Suprapubic skin (tissue), 4 donors: ENCODE results near the gene AMDHD2. TPM values are rescaled to one million over a fixed set of nuclear protein-coding genes. Genes with fewer than 3 reads are reported as not detected.

Experiments used
- DNase-seq, 2 donors: peaks; one replicate each; pipeline ENCODE4 v3.0.0-alpha.2; 2019; ENCODE audit warnings: low spot score in 2 of 2
- H3K27ac ChIP-seq: fragments of 200-600 bp; sonication (generic); one replicate; pipeline ENCODE4 v1.5.1; 2019
- H3K27me3 ChIP-seq: fragments of 200-600 bp; sonication (generic); one replicate; pipeline ENCODE4 v1.5.1; 2019
- H3K36me3 ChIP-seq: fragments of 200-600 bp; sonication (generic); one replicate; pipeline ENCODE4 v1.5.1; 2019
- H3K4me1 ChIP-seq: fragments of 200-600 bp; sonication (generic); one replicate; pipeline ENCODE4 v1.5.1; 2019
- H3K4me3 ChIP-seq: fragments of 200-600 bp; sonication (generic); one replicate; pipeline ENCODE4 v1.5.1; 2019; ENCODE audit warnings: mild to moderate bottlenecking
- H3K9me3 ChIP-seq: fragments of 200-600 bp; sonication (generic); one replicate; pipeline ENCODE4 v1.5.1; 2019
- CTCF ChIP-seq, 2 donors: fragments of 200-600 bp in 1 of 2; fragments of 450-650 bp in 1 of 2; sonication (generic) in 1 of 2; IDR thresholded peaks; one replicate each; pipeline ENCODE4 v1.5.1; 2016 to 2019; ENCODE audit warnings: antibody characterized with exemption in 2 of 2, mild to moderate bottlenecking in 1 of 2, moderate library complexity in 1 of 2
- EP300 ChIP-seq: sonication (generic); formaldehyde crosslinking; IDR thresholded peaks from one replicate; pipeline ENCODE4 v1.6.1; 2017; ENCODE audit warnings: antibody characterized with exemption
- POLR2A ChIP-seq, 2 donors: fragments of 450-650 bp; IDR thresholded peaks; one replicate each; pipeline ENCODE4 v1.6.1; 2017; ENCODE audit warnings: antibody characterized with exemption in 2 of 2, mild to moderate bottlenecking in 2 of 2, moderate library complexity in 2 of 2
- POLR2AphosphoS5 ChIP-seq, 3 donors: sonication (generic); formaldehyde crosslinking; IDR thresholded peaks; one replicate each; pipeline ENCODE4 v1.6.1; 2017; ENCODE audit warnings: antibody characterized with exemption in 3 of 3
- WGBS: methylation state at CpG from one replicate; pipeline ENCODE4 v1.1.5; 2018; 5-methylcytosine and 5-hydroxymethylcytosine counted together
- total RNA-seq, 4 donors: library from RNA; depleted of rRNA; stranded (reverse); fragments of >200 nt; gene quantifications; one replicate each; pipeline ENCODE4 v1.1.0, GENCODE V29; 2016

AMDHD2 gene
- total RNA-seq, 4 donors from 2014 or later = 27.0 to 42.7 (median 38.0) TPM

- H3K27ac ChIP-seq = no peak overlapping the region
- WGBS = 96% methylated on average over 9 of the region's 9 CpGs
- no peaks in the 10 kb centered on the region for H3K27me3 ChIP-seq
- TF ChIP-seq POLR2A (IDR thresholded peaks at IDR 0.05) = no peak
- no peak for TF ChIP-seq EP300
- no peak for TF ChIP-seq CTCF (IDR thresholded peaks at IDR 0.05)
- no peak for TF ChIP-seq POLR2AphosphoS5 (IDR thresholded peaks at IDR 0.05)
- H3K36me3 ChIP-seq = peaks cover 65% of the 10 kb centered on the region
- H3K9me3 ChIP-seq = no peaks in the 10 kb centered on the region
- DNase-seq = no peak
- H3K4me1 ChIP-seq = peaks cover 34% of the 10 kb centered on the region
- no peak overlapping the region for H3K4me3 ChIP-seq
Observed at GRCh38 chr16:2524339-2524938, 4.3 kb downstream of the AMDHD2 start.

- H3K27ac ChIP-seq = no peak overlapping the region
- H3K9me3 ChIP-seq = no peaks in the 10 kb centered on the region
- H3K4me3 ChIP-seq = no peak overlapping the region
- TF ChIP-seq POLR2AphosphoS5 (IDR thresholded peaks at IDR 0.05) = no peak
- no peak for TF ChIP-seq EP300
- TF ChIP-seq CTCF (IDR thresholded peaks at IDR 0.05) = no peak
- no peak for TF ChIP-seq POLR2A (IDR thresholded peaks at IDR 0.05)
- no peak for DNase-seq
- WGBS = 83% methylated on average over 6 of the region's 8 CpGs
- H3K4me1 ChIP-seq = peaks cover 27% of the 10 kb centered on the region
- H3K27me3 ChIP-seq = no peaks in the 10 kb centered on the region
- peaks cover 65% of the 10 kb centered on the region for H3K36me3 ChIP-seq
Observed at GRCh38 chr16:2526135-2526534, 6.0 kb downstream of the AMDHD2 start.

GRCh38 chr16:2527071-2527783 lies 7.1 kb downstream of the AMDHD2 start:
- H3K4me1 ChIP-seq = peaks cover 28% of the 10 kb centered on the region
- no peak overlapping the region for H3K27ac ChIP-seq
- TF ChIP-seq EP300 = no peak
- no peak for TF ChIP-seq CTCF (IDR thresholded peaks at IDR 0.05)
- no peak for TF ChIP-seq POLR2A (IDR thresholded peaks at IDR 0.05)
- no peak for TF ChIP-seq POLR2AphosphoS5 (IDR thresholded peaks at IDR 0.05)
- H3K4me3 ChIP-seq = no peak overlapping the region
- whole genome bisulfite sequencing = no CpG with 5 or more reads among the region's 12 CpGs
- no peak for DNase-seq
- peaks cover 65% of the 10 kb centered on the region for H3K36me3 ChIP-seq
- no peaks in the 10 kb centered on the region for H3K9me3 ChIP-seq
- H3K27me3 ChIP-seq = no peaks in the 10 kb centered on the region

GRCh38 chr16:2527784-2528100 lies 7.6 kb downstream of the AMDHD2 start:
- no peaks in the 10 kb centered on the region for H3K9me3 ChIP-seq
- H3K27ac ChIP-seq = no peak overlapping the region
- no peak for TF ChIP-seq POLR2A (IDR thresholded peaks at IDR 0.05)
- no peak for TF ChIP-seq POLR2AphosphoS5 (IDR thresholded peaks at IDR 0.05)
- no peak for TF ChIP-seq CTCF (IDR thresholded peaks at IDR 0.05)
- no peak for TF ChIP-seq EP300
- no peak for DNase-seq
- no peaks in the 10 kb centered on the region for H3K27me3 ChIP-seq
- 92% methylated on average over 15 of the region's 24 CpGs for WGBS
- peaks cover 28% of the 10 kb centered on the region for H3K4me1 ChIP-seq
- no peak overlapping the region for H3K4me3 ChIP-seq
- H3K36me3 ChIP-seq = peaks cover 65% of the 10 kb centered on the region

- WGBS = 93% methylated on average over 25 of the region's 36 CpGs
- Histone ChIP-seq H3K27ac (no peak overlapping the region), H3K9me3 (no peaks in the 10 kb centered on the region), H3K36me3 (peaks cover 60% of the 10 kb centered on the region), H3K4me3 (no peak overlapping the region), H3K27me3 (no peaks in the 10 kb centered on the region), H3K4me1 (peaks cover 24% of the 10 kb centered on the region)
- DNase-seq = no peak
- no peak for TF ChIP-seq CTCF (IDR thresholded peaks at IDR 0.05)
Observed at GRCh38 chr16:2528161-2529060, 8.2 kb downstream of the AMDHD2 start.
